ENCODE results near the gene ZNF789.

- TF ChIP-seq, protein P1, sequence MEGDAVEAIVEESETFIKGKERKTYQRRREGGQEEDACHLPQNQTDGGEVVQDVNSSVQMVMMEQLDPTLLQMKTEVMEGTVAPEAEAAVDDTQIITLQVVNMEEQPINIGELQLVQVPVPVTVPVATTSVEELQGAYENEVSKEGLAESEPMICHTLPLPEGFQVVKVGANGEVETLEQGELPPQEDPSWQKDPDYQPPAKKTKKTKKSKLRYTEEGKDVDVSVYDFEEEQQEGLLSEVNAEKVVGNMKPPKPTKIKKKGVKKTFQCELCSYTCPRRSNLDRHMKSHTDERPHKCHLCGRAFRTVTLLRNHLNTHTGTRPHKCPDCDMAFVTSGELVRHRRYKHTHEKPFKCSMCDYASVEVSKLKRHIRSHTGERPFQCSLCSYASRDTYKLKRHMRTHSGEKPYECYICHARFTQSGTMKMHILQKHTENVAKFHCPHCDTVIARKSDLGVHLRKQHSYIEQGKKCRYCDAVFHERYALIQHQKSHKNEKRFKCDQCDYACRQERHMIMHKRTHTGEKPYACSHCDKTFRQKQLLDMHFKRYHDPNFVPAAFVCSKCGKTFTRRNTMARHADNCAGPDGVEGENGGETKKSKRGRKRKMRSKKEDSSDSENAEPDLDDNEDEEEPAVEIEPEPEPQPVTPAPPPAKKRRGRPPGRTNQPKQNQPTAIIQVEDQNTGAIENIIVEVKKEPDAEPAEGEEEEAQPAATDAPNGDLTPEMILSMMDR (conservative IDR thresholded peaks at IDR 0.05), result no peak
- TF ChIP-seq ZFX (IDR thresholded peaks at IDR 0.05), result no peak
These were observed 3.2 kb upstream of the ZNF789 start for GRCh38 chr7:99469381-99470065.
